PC-3 (cell line): Measurements from ENCODE around the gene ADORA2B.

ENCODE experiments used
- CTCF ChIP-seq: fragments of 300-600 bp; sonication (generic); conservative IDR thresholded peaks from 2 replicates; pipeline ENCODE4 v1.5.1; 2017; ENCODE audit warnings: antibody characterized with exemption, low read depth, mild to moderate bottlenecking, low read length
- EZH2 ChIP-seq: fragments of 300-600 bp; sonication (generic); IDR thresholded peaks from one replicate; pipeline ENCODE4 v1.6.1; 2017; ENCODE audit warnings: antibody characterized with exemption, mild to moderate bottlenecking, low read length; ENCODE audit not compliant: unreplicated experiment
- EZH2phosphoT487 ChIP-seq: fragments of 300-600 bp; sonication (generic); IDR thresholded peaks from 2 replicates; pipeline ENCODE4 v1.6.1; 2018; ENCODE audit warnings: mild to moderate bottlenecking, antibody characterized with exemption, low read length, borderline replicate concordance

- TF ChIP-seq CTCF = no peak
- TF ChIP-seq EZH2phosphoT487 = no peak
- TF ChIP-seq EZH2 = no peak
Measured at GRCh38 chr17:15973834-15974233, 28.9 kb downstream of the ADORA2B start.
